GM21381 (cell line): ENCODE measurements around the gene PRR35.

Experiments
- ATAC-seq: cut with Tn5 transposase; IDR thresholded peaks from one replicate; pipeline ENCODE4 v1.9.1; 2021; ENCODE audit warnings: mild to moderate bottlenecking, moderate library complexity; ENCODE audit not compliant: unreplicated experiment

The PRR35 gene

GRCh38 chr16:560204-560700 is at the start of gene PRR35:
PRR35 (plus strand) TSS chr16:560394; CDS start chr16:563295, 2,901 bp downstream.
- no peak for ATAC-seq

- no peak for ATAC-seq
These were observed 47.4 kb upstream of the PRR35 start for GRCh38 chr16:512802-513201.

GRCh38 chr16:513950-514349 is 46.2 kb upstream of the PRR35 start:
- no peak for ATAC-seq

- no peak for ATAC-seq
These were observed 44.8 kb upstream of the PRR35 start for GRCh38 chr16:515175-515938.

GRCh38 chr16:515939-516226 is 44.3 kb upstream of the PRR35 start:
- no peak for ATAC-seq

- ATAC-seq, result no peak
These were observed 43.9 kb upstream of the PRR35 start for GRCh38 chr16:516301-516700.

- no peak for ATAC-seq
These were observed 41.3 kb upstream of the PRR35 start for GRCh38 chr16:518858-519257.

GRCh38 chr16:519425-519824 is 40.8 kb upstream of the PRR35 start:
- no peak for ATAC-seq

GRCh38 chr16:519841-520687 is 40.1 kb upstream of the PRR35 start:
- ATAC-seq, result no peak

- no peak for ATAC-seq
These were observed 39.3 kb upstream of the PRR35 start for GRCh38 chr16:520847-521246.

GRCh38 chr16:521381-522210 is 38.6 kb upstream of the PRR35 start:
- no peak for ATAC-seq

GRCh38 chr16:522320-523096 is 37.7 kb upstream of the PRR35 start:
- no peak for ATAC-seq

- ATAC-seq, result no peak
These were observed 37.0 kb upstream of the PRR35 start for GRCh38 chr16:523097-523741.

- ATAC-seq, result no peak
These were observed 35.7 kb upstream of the PRR35 start for GRCh38 chr16:524274-525040.

- no peak for ATAC-seq
These were observed 35.1 kb upstream of the PRR35 start for GRCh38 chr16:525123-525519.

GRCh38 chr16:525520-526180 is 34.5 kb upstream of the PRR35 start:
- no peak for ATAC-seq

- ATAC-seq, result no peak
These were observed 33.8 kb upstream of the PRR35 start for GRCh38 chr16:526181-527014.
